ENCODE results near the gene GNAL. TPM values are rescaled to one million over a fixed set of nuclear protein-coding genes. Genes with fewer than 3 reads are reported as not detected.
"Not testable (repeated sequence)": the region's sequence is repeated elsewhere in the genome, so short reads cannot be mapped to it uniquely, and the experiment has no call there.

Gene GNAL
- total RNA-seq (1 to 10 TPM; 3.9 to 9.4 (median 8.2) TPM), polyA plus RNA-seq (3.5 TPM)
- long read RNA-seq, donor 1, full-length matches to known transcripts, result 14 of 19 reads
- long read RNA-seq, donor 1, partial matches to known transcripts, result 0 of 19 reads
- long read RNA-seq, donor 1, other reads (novel, unspliced or antisense), result 5 of 19 reads
- long read RNA-seq, donor 2, full-length matches to known transcripts, result 6 of 6 reads
- long read RNA-seq, donor 2, partial matches to known transcripts, result 0 of 6 reads
- long read RNA-seq, donor 2, other reads (novel, unspliced or antisense), result 0 of 6 reads
- long read RNA-seq, donor 3, result 0 reads
- long read RNA-seq, donor 4, full-length matches to known transcripts, result 1 of 2 reads
- long read RNA-seq, donor 4, partial matches to known transcripts, result 1 of 2 reads
- long read RNA-seq, donor 4, other reads (novel, unspliced or antisense), result 0 of 2 reads

- peak; percentile 80 to 91 (median 90) for DNase-seq
- H3K27ac ChIP-seq (ENCODE audit: low read length), result no peak within 1 kb of the TSS
- H3K27me3 ChIP-seq (ENCODE audit: control insufficient read depth, insufficient read depth), result no peaks in the 10 kb centered on the region
- H3K9me3 ChIP-seq (ENCODE audit: control insufficient read depth, low read length), result no peaks in the 10 kb centered on the region
- WGBS, result under 1% methylated on average over 77 of the region's 77 CpGs
- peak; percentile 95 to 96 for ATAC-seq
- H3K4me3 ChIP-seq (ENCODE audit: low read length), result peak within 1 kb of the TSS; percentile 69
- H3K4me1 ChIP-seq (ENCODE audit: control insufficient read depth, insufficient read depth, low read length), result no peaks in the 10 kb centered on the region
- intact Hi-C loops (cut with DNase I), result no loop called here
Measured at GRCh38 chr18:11688972-11689668, at the start of gene GNAL. GNAL (plus strand) TSS chr18:11689264; CDS start chr18:11689564, 300 bp downstream.

DNA sequence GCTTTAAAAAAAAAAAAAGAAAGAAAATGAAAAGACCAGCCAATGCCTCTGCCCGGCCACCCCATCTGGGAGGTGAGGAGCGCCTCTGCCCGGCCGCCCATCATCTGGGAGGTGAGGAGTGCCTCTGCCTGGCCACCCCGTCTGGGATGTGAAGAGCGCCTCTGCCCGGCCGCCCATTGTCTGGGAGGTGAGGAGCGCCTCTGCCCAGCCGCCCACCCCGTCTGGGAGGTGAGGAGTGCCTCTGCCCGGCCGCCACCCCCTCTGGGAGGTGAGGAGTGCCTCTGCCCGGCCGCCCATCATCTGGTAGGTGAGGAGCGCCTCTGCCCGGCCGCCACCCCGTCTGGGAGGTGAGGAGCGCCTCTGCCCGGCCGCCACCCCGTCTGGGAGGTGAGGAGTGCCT lies 41.8 kb upstream of the GNAL start:
- WGBS, result 94% methylated on average over 23 of the region's 23 CpGs
- not testable (repeated sequence) for ATAC-seq

GRCh38 chr18:11647804-11648203 lies 41.3 kb upstream of the GNAL start:
- H3K27me3 ChIP-seq (ENCODE audit: control insufficient read depth, insufficient read depth); H3K4me3 ChIP-seq (ENCODE audit: low read length); ATAC-seq; intact Hi-C loops (cut with DNase I); DNase-seq; H3K27ac ChIP-seq (ENCODE audit: low read length); H3K4me1 ChIP-seq (ENCODE audit: control insufficient read depth, insufficient read depth, low read length); H3K9me3 ChIP-seq (ENCODE audit: control insufficient read depth, low read length): not testable (repeated sequence)
- WGBS, result 96% methylated on average over 26 of the region's 26 CpGs

More for the DNA sequence above, 41.8 kb upstream of the GNAL start:
- H3K4me1 ChIP-seq (ENCODE audit: control insufficient read depth, insufficient read depth, low read length); H3K4me3 ChIP-seq (ENCODE audit: low read length); H3K27me3 ChIP-seq (ENCODE audit: control insufficient read depth, insufficient read depth); H3K27ac ChIP-seq (ENCODE audit: low read length); H3K9me3 ChIP-seq (ENCODE audit: control insufficient read depth, low read length); intact Hi-C loops (cut with DNase I); DNase-seq: not testable (repeated sequence)

GRCh38 chr18:11649839-11650238 lies 39.2 kb upstream of the GNAL start:
- intact Hi-C loops (cut with DNase I), result loop anchor here in 2 of 4 donors (10.0 kb wide), 3 partner anchors 75 to 385 kb away; no protein-coding TSS in a partner anchor
- H3K4me1 ChIP-seq (ENCODE audit: control insufficient read depth, insufficient read depth, low read length), result no peaks in the 10 kb centered on the region
- ATAC-seq (no peak), DNase-seq (no peak)
- H3K27ac ChIP-seq (ENCODE audit: low read length), result no peak overlapping the region
- no peak overlapping the region for H3K4me3 ChIP-seq (ENCODE audit: low read length)
- H3K27me3 ChIP-seq (ENCODE audit: control insufficient read depth, insufficient read depth), result peaks cover 3% of the 10 kb centered on the region
- WGBS, result 70% methylated on average over 4 of the region's 4 CpGs
- H3K9me3 ChIP-seq (ENCODE audit: control insufficient read depth, low read length), result no peaks in the 10 kb centered on the region

DNA sequence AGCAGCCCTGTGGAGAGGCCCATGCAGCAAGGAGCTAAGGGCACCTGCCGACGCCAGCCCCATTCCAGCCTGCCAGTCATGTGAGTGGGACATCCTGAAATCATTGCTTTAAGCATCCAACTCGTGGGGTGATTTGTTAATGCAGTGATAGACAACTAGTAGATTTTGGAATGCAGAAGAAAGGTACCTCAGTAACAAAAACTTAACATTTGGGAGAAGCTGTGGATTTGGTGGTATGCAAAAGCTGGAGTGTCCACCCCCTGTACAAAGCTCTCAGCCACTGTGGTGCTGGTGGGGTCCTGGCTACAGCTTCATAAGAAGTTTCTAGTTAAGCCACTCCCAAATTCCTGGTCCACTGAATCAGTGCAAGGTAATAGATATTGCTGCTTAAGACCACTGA lies 37.2 kb upstream of the GNAL start:
- no peak for DNase-seq
- Histone ChIP-seq H3K4me3 (ENCODE audit: low read length) (no peak overlapping the region), H3K27me3 (ENCODE audit: control insufficient read depth, insufficient read depth) (peaks cover 3% of the 10 kb centered on the region), H3K4me1 (ENCODE audit: control insufficient read depth, insufficient read depth, low read length) (no peaks in the 10 kb centered on the region), H3K9me3 (ENCODE audit: control insufficient read depth, low read length) (no peaks in the 10 kb centered on the region), H3K27ac (ENCODE audit: low read length) (no peak overlapping the region)
- ATAC-seq, result no peak
- intact Hi-C loops (cut with DNase I), result loop anchor here in 2 of 4 donors (10.0 kb wide), 3 partner anchors 73 to 383 kb away; no protein-coding TSS in a partner anchor
- WGBS, result 76% methylated on average over 3 of the region's 3 CpGs

- DNase-seq (no peak), ATAC-seq (no peak)
- Histone ChIP-seq H3K4me3 (ENCODE audit: low read length) (no peak overlapping the region), H3K27me3 (ENCODE audit: control insufficient read depth, insufficient read depth) (peaks cover 3% of the 10 kb centered on the region), H3K9me3 (ENCODE audit: control insufficient read depth, low read length) (no peaks in the 10 kb centered on the region), H3K27ac (ENCODE audit: low read length) (no peak overlapping the region), H3K4me1 (ENCODE audit: control insufficient read depth, insufficient read depth, low read length) (no peaks in the 10 kb centered on the region)
- intact Hi-C loops (cut with DNase I), result loop anchor here in 2 of 4 donors (10.0 kb wide), 3 partner anchors 71 to 381 kb away; no protein-coding TSS in a partner anchor
- 83% methylated on average over 10 of the region's 10 CpGs for WGBS
Measured at GRCh38 chr18:11653521-11653920, 35.5 kb upstream of the GNAL start.

DNA sequence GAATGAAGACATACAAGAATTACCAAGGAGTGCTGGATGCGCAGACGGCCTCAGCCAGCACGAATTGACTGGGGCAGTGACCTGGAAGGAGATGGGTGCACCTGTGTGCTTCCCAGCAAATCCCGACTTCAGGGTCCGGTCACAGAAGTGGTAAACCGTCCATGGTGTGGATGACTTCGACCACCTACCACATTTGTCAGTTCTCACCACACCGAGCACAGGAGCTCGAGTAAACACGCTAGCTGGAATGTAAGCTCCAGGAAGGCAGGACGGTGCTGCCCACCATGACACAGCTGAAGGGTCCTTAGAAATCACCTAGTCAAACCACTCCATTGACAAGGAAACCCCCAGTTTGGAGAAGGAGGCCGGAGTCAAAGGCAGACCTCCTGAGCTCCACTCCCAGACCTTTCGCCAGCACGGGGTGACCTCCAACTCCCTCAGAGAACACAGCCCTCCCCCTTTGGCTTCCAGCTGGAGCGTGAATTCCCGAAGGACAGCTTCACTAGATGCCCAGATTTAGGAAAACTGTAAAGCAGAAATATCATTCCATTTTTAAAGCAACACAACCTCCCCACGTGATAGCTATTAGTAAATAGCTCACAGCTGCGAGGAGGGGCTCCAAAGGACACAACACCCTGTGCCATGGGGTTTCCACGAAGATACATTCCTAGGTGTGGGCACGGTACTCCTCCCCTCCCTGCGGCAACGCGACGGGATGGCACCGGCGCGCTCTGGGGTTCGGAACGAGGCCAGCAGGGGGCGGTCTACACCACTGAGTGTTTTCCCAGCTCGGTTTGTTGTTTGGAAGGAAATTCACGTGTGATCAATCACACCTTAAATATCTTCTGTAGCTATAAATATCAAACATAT lies 34.1 kb upstream of the GNAL start:
- Histone ChIP-seq H3K27me3 (ENCODE audit: control insufficient read depth, insufficient read depth) (no peaks in the 10 kb centered on the region), H3K4me1 (ENCODE audit: control insufficient read depth, insufficient read depth, low read length) (no peaks in the 10 kb centered on the region), H3K27ac (ENCODE audit: low read length) (no peak overlapping the region), H3K9me3 (ENCODE audit: control insufficient read depth, low read length) (no peaks in the 10 kb centered on the region), H3K4me3 (ENCODE audit: low read length) (no peak overlapping the region)
- DNase-seq, result peak; percentile 52 to 84 (median 77)
- peak; percentile 66 to 83 for ATAC-seq
- WGBS, result 35% methylated on average over 32 of the region's 32 CpGs
- intact Hi-C loops (cut with DNase I), result loop anchor here in 2 of 4 donors (10.0 kb wide), 3 partner anchors 70 to 380 kb away; no protein-coding TSS in a partner anchor

DNA sequence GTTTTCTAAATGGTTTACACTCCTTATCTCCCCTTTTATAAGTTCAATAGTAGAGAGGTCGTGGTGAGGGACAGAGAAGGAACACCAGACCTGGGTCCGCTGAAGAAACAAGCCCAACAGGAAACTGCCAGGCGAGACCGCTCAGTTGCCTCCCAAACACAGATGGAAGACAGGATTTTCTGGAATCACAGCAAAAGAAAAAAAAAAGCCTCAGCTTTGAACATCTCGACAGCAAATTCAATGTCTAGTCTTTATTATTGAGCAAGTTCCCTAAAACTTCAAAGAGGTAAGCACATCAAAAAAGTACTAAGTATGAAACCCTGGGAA lies 33.5 kb upstream of the GNAL start:
- DNase-seq, result no peak
- no peak overlapping the region for H3K4me3 ChIP-seq (ENCODE audit: low read length)
- ATAC-seq, result peak in 1 of 2 donors; percentile 23
- H3K27me3 ChIP-seq (ENCODE audit: control insufficient read depth, insufficient read depth), result no peaks in the 10 kb centered on the region
- 27% methylated on average over 5 of the region's 5 CpGs for WGBS
- no peaks in the 10 kb centered on the region for H3K4me1 ChIP-seq (ENCODE audit: control insufficient read depth, insufficient read depth, low read length)
- intact Hi-C loops (cut with DNase I), result loop anchor here in 2 of 4 donors (10.0 kb wide), 3 partner anchors 69 to 379 kb away; no protein-coding TSS in a partner anchor
- no peaks in the 10 kb centered on the region for H3K9me3 ChIP-seq (ENCODE audit: control insufficient read depth, low read length)
- H3K27ac ChIP-seq (ENCODE audit: low read length), result no peak overlapping the region

DNA sequence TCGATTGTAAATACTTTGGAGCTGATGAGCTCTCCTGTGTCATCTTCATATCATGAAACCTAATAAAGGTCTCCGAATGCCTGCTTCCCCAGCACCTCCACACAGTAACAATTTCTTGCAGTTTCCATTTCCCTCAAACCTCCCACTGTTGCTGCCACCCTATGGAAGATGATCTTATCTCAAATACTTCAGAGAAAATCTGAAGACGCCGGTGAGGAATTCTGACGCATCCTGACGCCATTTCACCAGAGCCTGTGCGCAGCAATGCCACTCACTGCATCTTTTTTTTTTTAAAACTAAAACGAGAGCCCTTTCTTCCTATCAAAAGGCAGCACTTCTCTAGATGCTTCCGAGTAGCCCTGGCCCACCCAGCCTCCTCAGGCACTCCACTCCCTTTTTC lies 31.9 kb upstream of the GNAL start:
- intact Hi-C loops (cut with DNase I), result loop anchor here in 2 of 4 donors (10.0 kb wide), 3 partner anchors 68 to 378 kb away; no protein-coding TSS in a partner anchor

GRCh38 chr18:11657554-11657953 lies 31.5 kb upstream of the GNAL start:
- Histone ChIP-seq H3K4me1 (ENCODE audit: control insufficient read depth, insufficient read depth, low read length) (no peaks in the 10 kb centered on the region), H3K9me3 (ENCODE audit: control insufficient read depth, low read length) (no peaks in the 10 kb centered on the region), H3K27ac (ENCODE audit: low read length) (no peak overlapping the region), H3K27me3 (ENCODE audit: control insufficient read depth, insufficient read depth) (no peaks in the 10 kb centered on the region), H3K4me3 (ENCODE audit: low read length) (no peak overlapping the region)
- 81% methylated on average over 8 of the region's 8 CpGs for WGBS
- DNase-seq (no peak), ATAC-seq (no peak)
- intact Hi-C loops (cut with DNase I), result loop anchor here in 2 of 4 donors (10.0 kb wide), 3 partner anchors 67 to 377 kb away; no protein-coding TSS in a partner anchor

More for the DNA sequence above, 31.9 kb upstream of the GNAL start:
- Histone ChIP-seq H3K4me3 (ENCODE audit: low read length) (no peak overlapping the region), H3K27ac (ENCODE audit: low read length) (no peak overlapping the region), H3K4me1 (ENCODE audit: control insufficient read depth, insufficient read depth, low read length) (no peaks in the 10 kb centered on the region), H3K27me3 (ENCODE audit: control insufficient read depth, insufficient read depth) (no peaks in the 10 kb centered on the region), H3K9me3 (ENCODE audit: control insufficient read depth, low read length) (no peaks in the 10 kb centered on the region)
- no peak for ATAC-seq
- DNase-seq, result no peak
- WGBS, result 72% methylated on average over 9 of the region's 9 CpGs

Measured in right cardiac atrium (tissue), 5 donors.